Fibroblast of pulmonary artery (primary cell): ENCODE measurements around the gene OXGR1.
"Not testable (repeated sequence)": the region's sequence is repeated elsewhere in the genome, so short reads cannot be mapped to it uniquely, and the experiment has no call there.

Source experiments
- DNase-seq: peaks from one replicate; pipeline ENCODE4 v3.0.0-alpha.2; 2010; ENCODE audit warnings: low read depth
- H3K4me3 ChIP-seq: replicated peaks from 2 replicates; pipeline ENCODE4 v1.5.1; 2011; ENCODE audit warnings: low read depth, mild to moderate bottlenecking, control low read depth, low read length, moderate library complexity
- CTCF ChIP-seq: IDR thresholded peaks from 2 replicates; pipeline ENCODE4 v1.5.1; 2011; ENCODE audit warnings: mild to moderate bottlenecking, control low read depth, low read length, inconsistent platforms; ENCODE audit errors: missing control alignments

Gene OXGR1

GRCh38 chr13:96984051-96984508 is 10.2 kb downstream of the OXGR1 start:
- no peak overlapping the region for H3K4me3 ChIP-seq
- TF ChIP-seq CTCF, result peak; percentile 11
- DNase-seq, result peak; percentile 39

- H3K4me3 ChIP-seq, result no peak overlapping the region
- no peak for TF ChIP-seq CTCF
- DNase-seq, result peak; percentile 93
These were observed 11.6 kb downstream of the OXGR1 start for GRCh38 chr13:96982672-96983071.

- not testable (repeated sequence) for H3K4me3 ChIP-seq, DNase-seq
These were observed 14.4 kb downstream of the OXGR1 start for GRCh38 chr13:96979861-96980260.

GRCh38 chr13:96968027-96968426 is 26.2 kb downstream of the OXGR1 start:
- H3K4me3 ChIP-seq, result no peak overlapping the region
- TF ChIP-seq CTCF, result no peak

GRCh38 chr13:96967248-96967745 is 27.0 kb downstream of the OXGR1 start:
- peak; percentile 6 for DNase-seq

More at GRCh38 chr13:96968027-96968426, 26.2 kb downstream of the OXGR1 start:
- DNase-seq, result no peak

GRCh38 chr13:96966415-96967102 is 27.7 kb downstream of the OXGR1 start:
- DNase-seq, result no peak
- no peak for TF ChIP-seq CTCF
- H3K4me3 ChIP-seq, result no peak overlapping the region

More at GRCh38 chr13:96967248-96967745, 27.0 kb downstream of the OXGR1 start:
- no peak overlapping the region for H3K4me3 ChIP-seq
- TF ChIP-seq CTCF, result no peak

GRCh38 chr13:96963786-96964475 is 30.3 kb downstream of the OXGR1 start:
- no peak for DNase-seq

More at GRCh38 chr13:96963786-96964475, 30.3 kb downstream of the OXGR1 start:
- TF ChIP-seq CTCF, result peak; percentile 7
- H3K4me3 ChIP-seq, result no peak overlapping the region
